Lower leg skin (tissue), 4 donors: ENCODE measurements around the gene EHF. TPM values are rescaled to one million over a fixed set of nuclear protein-coding genes. Genes with fewer than 3 reads are reported as not detected.

ENCODE experiments used
- DNase-seq, 2 donors: peaks; one replicate each; pipeline ENCODE4 v3.0.0-alpha.2; 2019; ENCODE audit warnings: low spot score in 2 of 2
- H3K4me3 ChIP-seq: fragments of 200-600 bp; sonication (generic); 2 replicates; pipeline ENCODE4 v1.5.1; 2017; ENCODE audit warnings: mild to moderate bottlenecking, low read depth; ENCODE audit not compliant: poor library complexity, severe bottlenecking
- CTCF ChIP-seq, 3 donors: fragments of 450-650 bp; IDR thresholded peaks; one replicate each; pipeline ENCODE4 v1.5.1; 2016; ENCODE audit warnings: antibody characterized with exemption in 3 of 3, mild to moderate bottlenecking in 3 of 3, moderate library complexity in 2 of 3
- POLR2A ChIP-seq, 2 donors: fragments of 450-650 bp; IDR thresholded peaks; one replicate each; pipeline ENCODE4 v1.6.1; 2016 to 2017; ENCODE audit warnings: antibody characterized with exemption in 2 of 2, mild to moderate bottlenecking in 1 of 2, moderate library complexity in 1 of 2
- WGBS, 2 donors: methylation state at CpG; one replicate each; pipeline ENCODE4 v1.1.5; 2018; 5-methylcytosine and 5-hydroxymethylcytosine counted together
- intact Hi-C: fragments of 100-400 bp; cut with DNase I; formaldehyde crosslinking; loops from one replicate; pipeline ENCODE4 v1.15.0; 2023; ENCODE audit warnings: low total_unique reads
- total RNA-seq, 4 donors: library from RNA; depleted of rRNA; stranded (reverse); fragments of >200 nt; gene quantifications; one replicate each; pipeline ENCODE4 v1.1.0, GENCODE V29; 2016

The EHF gene
- total RNA-seq, 4 donors from 2014 or later, result 58.2 to 130 (median 86.3) TPM

DNA sequence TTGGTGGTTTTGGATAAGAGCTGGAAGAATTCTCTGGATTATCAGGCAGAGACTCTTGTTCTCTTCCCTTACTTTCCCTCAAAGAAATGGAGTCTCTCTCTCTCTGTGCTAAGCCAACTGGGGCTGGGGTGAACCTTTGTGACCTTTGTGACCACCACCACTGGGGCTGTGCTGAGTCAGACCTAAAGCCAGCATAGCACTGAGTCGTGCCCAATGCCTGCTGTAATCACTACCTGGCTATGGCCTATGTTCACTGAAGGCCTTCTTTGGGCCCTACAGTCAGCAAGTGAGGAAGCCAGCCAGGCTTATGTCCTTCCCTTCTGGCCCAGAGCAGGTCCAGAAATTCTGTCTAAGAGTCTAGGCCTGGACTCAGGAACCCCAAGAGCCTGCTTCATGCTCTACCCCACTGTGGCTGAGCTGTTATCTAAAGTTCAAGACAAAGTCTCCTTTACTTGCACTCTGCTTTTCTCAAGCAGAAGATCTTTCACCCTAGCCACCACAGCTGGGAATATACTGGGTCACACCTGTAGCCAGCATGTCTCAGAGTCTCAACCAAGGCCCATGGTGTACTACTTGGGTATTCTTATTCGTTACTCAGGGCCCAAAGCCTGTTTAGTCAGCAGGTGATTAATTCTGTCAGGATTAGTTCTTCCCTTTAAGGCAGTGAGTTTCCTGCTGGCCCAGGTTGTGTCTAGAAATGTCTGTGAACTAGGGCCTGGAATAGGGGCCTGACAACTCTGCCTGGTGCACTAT lies 86.0 kb downstream of the EHF start:
- intact Hi-C loops, result no loop called here
- H3K4me3 ChIP-seq, result no peak overlapping the region
- 27 to 64% methylated on average over 1 to 2 of the region's 2 CpGs for WGBS, 2 donors
- DNase-seq, result no peak
- no peak for TF ChIP-seq POLR2A (IDR thresholded peaks at IDR 0.05)

- TF ChIP-seq CTCF (IDR thresholded peaks at IDR 0.05) (no peak), POLR2A (IDR thresholded peaks at IDR 0.05) (no peak)
- intact Hi-C loops, result no loop called here
- H3K4me3 ChIP-seq, result no peak overlapping the region
- DNase-seq, result no peak
- WGBS, 2 donors, result 47 to 57% methylated on average over 3 of the region's 3 CpGs
Observed at GRCh38 chr11:34707462-34707840, 86.6 kb downstream of the EHF start.

Other genes with a start within 250 kb of the EHF start
- 100 to 1,000 TPM; 152 to 260 (median 186) TPM for gene CAT, start 182.2 kb upstream of the EHF start, total RNA-seq
- 10 to 100 TPM in 2 of 4 donors, 1 to 10 TPM in 2; 1.9 to 13.5 (median 9.9) TPM for gene ELF5, start 107.3 kb upstream of the EHF start, total RNA-seq